Measurements from ENCODE around the gene DYRK1B.

DNA sequence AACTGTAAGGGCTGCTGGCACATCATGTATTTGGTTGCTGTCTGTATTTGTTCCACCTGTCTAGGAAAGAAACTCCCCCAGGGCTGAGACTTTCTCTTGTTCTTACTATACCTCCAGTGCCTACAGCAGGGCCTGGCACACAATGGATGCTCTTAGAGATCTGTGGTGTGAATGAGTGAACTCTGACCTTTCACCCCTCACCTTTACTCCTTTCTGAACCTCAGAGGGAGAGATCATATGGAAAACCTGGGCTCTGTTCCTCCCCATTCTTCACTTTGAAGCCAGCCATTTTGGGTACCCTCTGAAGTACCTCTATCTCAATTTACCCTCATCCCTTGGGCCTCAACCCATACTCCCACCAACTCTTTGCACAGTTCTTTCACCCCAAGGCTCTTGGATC lies 3.1 kb downstream of the DYRK1B start:
- TF ChIP-seq, protein P1, sequence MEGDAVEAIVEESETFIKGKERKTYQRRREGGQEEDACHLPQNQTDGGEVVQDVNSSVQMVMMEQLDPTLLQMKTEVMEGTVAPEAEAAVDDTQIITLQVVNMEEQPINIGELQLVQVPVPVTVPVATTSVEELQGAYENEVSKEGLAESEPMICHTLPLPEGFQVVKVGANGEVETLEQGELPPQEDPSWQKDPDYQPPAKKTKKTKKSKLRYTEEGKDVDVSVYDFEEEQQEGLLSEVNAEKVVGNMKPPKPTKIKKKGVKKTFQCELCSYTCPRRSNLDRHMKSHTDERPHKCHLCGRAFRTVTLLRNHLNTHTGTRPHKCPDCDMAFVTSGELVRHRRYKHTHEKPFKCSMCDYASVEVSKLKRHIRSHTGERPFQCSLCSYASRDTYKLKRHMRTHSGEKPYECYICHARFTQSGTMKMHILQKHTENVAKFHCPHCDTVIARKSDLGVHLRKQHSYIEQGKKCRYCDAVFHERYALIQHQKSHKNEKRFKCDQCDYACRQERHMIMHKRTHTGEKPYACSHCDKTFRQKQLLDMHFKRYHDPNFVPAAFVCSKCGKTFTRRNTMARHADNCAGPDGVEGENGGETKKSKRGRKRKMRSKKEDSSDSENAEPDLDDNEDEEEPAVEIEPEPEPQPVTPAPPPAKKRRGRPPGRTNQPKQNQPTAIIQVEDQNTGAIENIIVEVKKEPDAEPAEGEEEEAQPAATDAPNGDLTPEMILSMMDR (conservative IDR thresholded peaks at IDR 0.05): no peak
- TF ChIP-seq EZH2 (IDR thresholded peaks at IDR 0.05; ENCODE audit: low read depth): no peak

All from PC-9 (cell line).